Osteoblast (primary cell): ENCODE measurements around the gene PKHD1. TPM values are rescaled to one million over a fixed set of nuclear protein-coding genes. Genes with fewer than 3 reads are reported as not detected.

ENCODE experiments used
- DNase-seq: peaks from one replicate; pipeline ENCODE4 v3.0.0; 2011; ENCODE audit warnings: low spot score, mixed read lengths; ENCODE audit not compliant: insufficient read length; ENCODE audit errors: missing footprints
- H2AFZ ChIP-seq: 2 replicates; pipeline ENCODE4 v1.6.0; 2011; ENCODE audit warnings: mild to moderate bottlenecking, low read length
- H3K27ac ChIP-seq: 2 replicates; pipeline ENCODE4 v1.5.1; 2011; ENCODE audit warnings: mild to moderate bottlenecking, low read depth, low read length, moderate library complexity
- H3K27me3 ChIP-seq: 2 replicates; pipeline ENCODE4 v1.6.0; 2012; ENCODE audit warnings: mild to moderate bottlenecking, control low read depth, inconsistent platforms, low read length, moderate library complexity; ENCODE audit not compliant: insufficient read depth
- H3K36me3 ChIP-seq: 2 replicates; pipeline ENCODE4 v1.5.1; 2011; ENCODE audit warnings: mild to moderate bottlenecking, low read length, control low read depth, moderate library complexity; ENCODE audit not compliant: insufficient read depth
- H3K4me1 ChIP-seq: 2 replicates; pipeline ENCODE4 v1.5.1; 2011; ENCODE audit warnings: mild to moderate bottlenecking, low read length, control low read depth, moderate library complexity; ENCODE audit not compliant: insufficient read depth
- H3K4me2 ChIP-seq: 2 replicates; pipeline ENCODE4 v1.6.0; 2011; ENCODE audit warnings: mild to moderate bottlenecking, low read length; ENCODE audit not compliant: insufficient read depth
- H3K4me3 ChIP-seq: fragments of 200-600 bp; sonication (generic); 3 replicates; pipeline ENCODE4 v1.5.1; 2012; ENCODE audit warnings: mild to moderate bottlenecking, low read length, inconsistent platforms; ENCODE audit not compliant: insufficient read depth
- H3K79me2 ChIP-seq: 2 replicates; pipeline ENCODE4 v1.6.0; 2012; ENCODE audit warnings: mild to moderate bottlenecking, low read length, control low read depth, inconsistent platforms; ENCODE audit not compliant: insufficient read depth
- H3K9me3 ChIP-seq: 2 replicates; pipeline ENCODE4 v1.5.1; 2011; ENCODE audit warnings: low read depth, low read length, control low read depth
- H4K20me1 ChIP-seq: 2 replicates; pipeline ENCODE4 v1.6.0; 2012; ENCODE audit warnings: mild to moderate bottlenecking, low read length, control low read depth; ENCODE audit not compliant: insufficient read depth
- CTCF ChIP-seq: IDR thresholded peaks from 2 replicates; pipeline ENCODE4 v1.5.1; 2011; ENCODE audit warnings: mild to moderate bottlenecking, low read depth, low read length, moderate library complexity; ENCODE audit errors: extremely low read depth
- total RNA-seq: library from RNA; depleted of rRNA; stranded (reverse); fragments of >200 nt; gene quantifications from 2 replicates; pipeline ENCODE4 v1.2.3, GENCODE V29; 2012

Gene PKHD1
- total RNA-seq, 1 donor = not detected

GRCh38 chr6:51972659-51973058 is 114.8 kb downstream of the PKHD1 start:
- Histone ChIP-seq H3K4me1 (no peaks in the 10 kb centered on the region), H2AFZ (no peak overlapping the region), H4K20me1 (no peaks in the 10 kb centered on the region), H3K27ac (no peak overlapping the region), H3K9me3 (no peaks in the 10 kb centered on the region), H3K4me3 (no peak overlapping the region), H3K79me2 (no peaks in the 10 kb centered on the region), H3K4me2 (no peak overlapping the region), H3K27me3 (no peaks in the 10 kb centered on the region), H3K36me3 (no peaks in the 10 kb centered on the region)
- DNase-seq = no peak
- TF ChIP-seq CTCF = no peak

GRCh38 chr6:51968265-51968664 is 119.1 kb downstream of the PKHD1 start:
- TF ChIP-seq CTCF = no peak
- no peaks in the 10 kb centered on the region for H3K4me1 ChIP-seq
- H3K27ac ChIP-seq = no peak overlapping the region
- H3K36me3 ChIP-seq = no peaks in the 10 kb centered on the region
- no peak overlapping the region for H3K4me3 ChIP-seq
- H3K27me3 ChIP-seq = no peaks in the 10 kb centered on the region
- no peak for DNase-seq
- no peak overlapping the region for H2AFZ ChIP-seq
- H4K20me1 ChIP-seq = no peaks in the 10 kb centered on the region
- no peaks in the 10 kb centered on the region for H3K9me3 ChIP-seq
- no peak overlapping the region for H3K4me2 ChIP-seq
- H3K79me2 ChIP-seq = no peaks in the 10 kb centered on the region

DNA sequence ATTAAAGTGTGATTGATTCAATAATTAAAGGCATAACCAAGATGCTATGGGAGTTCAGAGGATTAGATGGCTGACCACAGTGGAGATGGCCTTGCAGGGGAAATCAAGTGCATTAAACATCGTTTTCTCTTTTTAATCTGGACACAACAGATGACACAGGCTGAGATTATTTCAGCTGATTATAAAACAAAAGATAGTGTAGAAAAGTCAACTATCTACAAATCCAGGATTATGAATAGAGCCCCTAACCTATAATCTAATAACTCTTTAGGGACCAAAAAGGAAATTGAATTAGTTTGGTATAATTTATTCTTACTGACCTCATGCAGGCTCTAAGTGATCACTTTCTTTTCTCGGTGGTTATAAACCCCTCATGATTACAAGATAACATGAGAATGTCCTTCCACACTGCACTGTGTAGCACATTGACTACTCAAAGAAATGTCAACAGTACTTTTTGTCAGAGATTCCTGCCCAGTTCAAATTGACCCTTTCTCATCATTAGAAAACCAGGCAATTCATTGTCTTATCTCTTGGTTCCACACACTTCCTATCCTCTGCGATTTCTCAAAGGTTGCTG is 122.1 kb downstream of the PKHD1 start:
- Histone ChIP-seq H3K27ac (no peak overlapping the region), H3K27me3 (no peaks in the 10 kb centered on the region), H3K79me2 (no peaks in the 10 kb centered on the region), H3K36me3 (no peaks in the 10 kb centered on the region), H2AFZ (no peak overlapping the region), H3K4me1 (no peaks in the 10 kb centered on the region), H4K20me1 (no peaks in the 10 kb centered on the region), H3K4me3 (no peak overlapping the region), H3K9me3 (no peaks in the 10 kb centered on the region), H3K4me2 (no peak overlapping the region)
- no peak for DNase-seq
- no peak for TF ChIP-seq CTCF

DNA sequence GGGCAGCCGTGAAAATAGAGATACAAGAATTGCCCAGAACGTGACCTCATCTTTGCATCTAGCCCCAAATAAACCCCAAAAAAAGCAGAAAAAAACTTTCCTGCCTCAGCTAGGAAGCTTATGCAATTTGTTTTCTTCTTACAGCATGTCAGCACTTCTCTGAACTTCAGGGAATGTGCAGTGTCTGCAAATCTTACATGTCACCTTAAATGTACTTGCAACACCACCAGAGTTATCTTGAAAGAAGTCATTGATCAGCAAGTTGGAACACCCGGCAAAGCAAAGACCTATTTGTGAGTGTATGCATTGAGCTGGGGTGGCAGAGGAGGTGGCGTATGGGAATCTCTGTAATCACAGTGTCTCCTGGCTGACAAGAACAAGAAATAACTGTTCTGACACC is 123.4 kb downstream of the PKHD1 start:
- Histone ChIP-seq H3K4me2 (no peak overlapping the region), H4K20me1 (no peaks in the 10 kb centered on the region), H3K9me3 (no peaks in the 10 kb centered on the region), H3K4me3 (no peak overlapping the region), H3K27me3 (no peaks in the 10 kb centered on the region), H3K27ac (no peak overlapping the region), H3K36me3 (no peaks in the 10 kb centered on the region), H2AFZ (no peak overlapping the region), H3K4me1 (no peaks in the 10 kb centered on the region), H3K79me2 (no peaks in the 10 kb centered on the region)
- TF ChIP-seq CTCF = no peak
- DNase-seq = no peak
